ENCODE measurements around the gene ZNF366.

Gene ZNF366

GRCh38 chr5:72531496-72532190, 24.4 kb upstream of the ZNF366 start:
- no peaks in the 10 kb centered on the region for H3K27me3 ChIP-seq
- no peak overlapping the region for H3K27ac ChIP-seq
- intact Hi-C loops (cut with DNase I; ENCODE audit: low total_unique reads), result no loop called here
- no peak overlapping the region for H3K4me3 ChIP-seq
- no peak for TF ChIP-seq CTCF (IDR thresholded peaks at IDR 0.05)
- H3K36me3 ChIP-seq, result no peaks in the 10 kb centered on the region
- peaks cover 0 to 7% (median 0%) of the 10 kb centered on the region in 4 donors for H3K4me1 ChIP-seq
- no peak for DNase-seq
- no peaks in the 10 kb centered on the region for H3K9me3 ChIP-seq

DNA sequence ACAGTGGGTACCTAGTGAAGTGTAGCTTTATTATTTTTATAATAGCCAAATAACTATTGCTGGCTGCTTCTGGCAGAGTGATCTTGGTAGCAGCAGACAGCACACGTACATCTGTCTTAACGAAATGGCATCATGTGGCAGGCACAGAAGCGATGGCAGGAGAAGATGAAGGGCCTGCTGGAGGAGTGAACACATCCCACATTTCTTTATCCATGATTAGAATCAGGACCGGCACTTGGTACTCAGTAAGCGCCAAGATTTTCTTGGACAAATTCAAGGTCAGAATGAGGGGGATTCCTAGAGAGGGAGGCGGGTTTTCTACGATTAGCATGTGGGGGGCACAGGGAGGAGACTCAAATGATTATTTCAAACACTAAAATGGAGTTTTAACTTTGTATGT, 23.0 kb upstream of the ZNF366 start:
- no peak for DNase-seq
- intact Hi-C loops (cut with DNase I; ENCODE audit: low total_unique reads), result no loop called here
- no peak for TF ChIP-seq CTCF (IDR thresholded peaks at IDR 0.05)
- no peaks in the 10 kb centered on the region for H3K27me3 ChIP-seq
- H3K27ac ChIP-seq, result no peak overlapping the region
- peaks cover 0 to 7% (median 0%) of the 10 kb centered on the region in 4 donors for H3K4me1 ChIP-seq
- H3K4me3 ChIP-seq, result no peak overlapping the region
- no peaks in the 10 kb centered on the region for H3K9me3 ChIP-seq
- no peaks in the 10 kb centered on the region for H3K36me3 ChIP-seq

GRCh38 chr5:72529383-72529782, 22.2 kb upstream of the ZNF366 start:
- intact Hi-C loops (cut with DNase I; ENCODE audit: low total_unique reads), result no loop called here

GRCh38 chr5:72525816-72526215, 18.6 kb upstream of the ZNF366 start:
- Histone ChIP-seq H3K4me3 (no peak overlapping the region), H3K27ac (no peak overlapping the region), H3K9me3 (no peaks in the 10 kb centered on the region), H3K27me3 (no peaks in the 10 kb centered on the region), H3K36me3 (no peaks in the 10 kb centered on the region), H3K4me1 (peaks cover 0 to 3% (median 0%) of the 10 kb centered on the region in 4 donors)
- no peak for DNase-seq
- intact Hi-C loops (cut with DNase I; ENCODE audit: low total_unique reads), result loop anchor here (2.0 kb wide), 1 partner anchor 161 kb away; no protein-coding TSS in a partner anchor
- TF ChIP-seq CTCF (IDR thresholded peaks at IDR 0.05), result no peak

More at GRCh38 chr5:72529383-72529782, 22.2 kb upstream of the ZNF366 start:
- H3K9me3 ChIP-seq, result no peaks in the 10 kb centered on the region
- no peak for DNase-seq
- no peak for TF ChIP-seq CTCF (IDR thresholded peaks at IDR 0.05)
- H3K4me3 ChIP-seq, result no peak overlapping the region
- no peaks in the 10 kb centered on the region for H3K36me3 ChIP-seq
- H3K27ac ChIP-seq, result no peak overlapping the region
- H3K27me3 ChIP-seq, result no peaks in the 10 kb centered on the region
- H3K4me1 ChIP-seq, result peaks cover 0 to 7% (median 0%) of the 10 kb centered on the region in 4 donors

GRCh38 chr5:72523960-72524582, 16.9 kb upstream of the ZNF366 start:
- intact Hi-C loops (cut with DNase I; ENCODE audit: low total_unique reads), result loop anchor here (2.0 kb wide), 1 partner anchor 159 kb away; no protein-coding TSS in a partner anchor
- DNase-seq, result no peak
- Histone ChIP-seq H3K4me3 (no peak overlapping the region), H3K27ac (no peak overlapping the region), H3K27me3 (no peaks in the 10 kb centered on the region), H3K4me1 (peaks cover 0 to 3% (median 0%) of the 10 kb centered on the region in 4 donors), H3K9me3 (no peaks in the 10 kb centered on the region), H3K36me3 (no peaks in the 10 kb centered on the region)
- TF ChIP-seq CTCF (IDR thresholded peaks at IDR 0.05), result peak; percentile 57 to 76
